Limb (tissue), 2 donors: Measurements from ENCODE around the gene USH1C.
A peak's percentile ranks its signal among the peaks of the same experiment; 100 is the strongest.

Source experiments
- DNase-seq, 2 donors: peaks; one replicate each; pipeline ENCODE4 v3.0.0-alpha.2; 2016; ENCODE audit errors: extremely low spot score in 2 of 2

Gene USH1C

GRCh38 chr11:17571431-17572358 lies 27.5 kb upstream of the USH1C start:
- DNase-seq, result peak in 1 of 2 donors; percentile 11

GRCh38 chr11:17570034-17570433 lies 25.8 kb upstream of the USH1C start:
- DNase-seq, result peak in 1 of 2 donors; percentile 25

- DNase-seq, result no peak
Measured at GRCh38 chr11:17568944-17569343, 24.7 kb upstream of the USH1C start.

GRCh38 chr11:17564687-17565042 lies 20.4 kb upstream of the USH1C start:
- DNase-seq, result peak in 1 of 2 donors; percentile 9

GRCh38 chr11:17563961-17564686 lies 19.9 kb upstream of the USH1C start:
- no peak for DNase-seq

GRCh38 chr11:17563231-17563646 lies 19.0 kb upstream of the USH1C start:
- peak in 1 of 2 donors; percentile 20 for DNase-seq

- peak in 1 of 2 donors; percentile 20 for DNase-seq
Measured at GRCh38 chr11:17561526-17561925, 17.3 kb upstream of the USH1C start.

- DNase-seq, result peak in 1 of 2 donors; percentile 13
Measured at GRCh38 chr11:17561111-17561415, 16.8 kb upstream of the USH1C start.

- peak in 1 of 2 donors; percentile 16 for DNase-seq
Measured at GRCh38 chr11:17560281-17561110, 16.3 kb upstream of the USH1C start.

- no peak for DNase-seq
Measured at GRCh38 chr11:17559341-17560087, 15.3 kb upstream of the USH1C start.

- peak in 1 of 2 donors; percentile 16 for DNase-seq
Measured at GRCh38 chr11:17558916-17559315, 14.7 kb upstream of the USH1C start.

GRCh38 chr11:17558025-17558780 lies 14.0 kb upstream of the USH1C start:
- no peak for DNase-seq

- no peak for DNase-seq
Measured at GRCh38 chr11:17556999-17557398, 12.8 kb upstream of the USH1C start.

GRCh38 chr11:17554487-17554886 lies 10.3 kb upstream of the USH1C start:
- no peak for DNase-seq

- no peak for DNase-seq
Measured at GRCh38 chr11:17553249-17553546, 9.0 kb upstream of the USH1C start.

- no peak for DNase-seq
Measured at GRCh38 chr11:17552392-17553248, 8.4 kb upstream of the USH1C start.

- DNase-seq, result no peak
Measured at GRCh38 chr11:17552041-17552355, 7.8 kb upstream of the USH1C start.

GRCh38 chr11:17551347-17552040 lies 7.3 kb upstream of the USH1C start:
- DNase-seq, result no peak
